IPS-NIHi7 (cell line): ENCODE data around the gene CPNE7.
"Not testable (repeated sequence)": the region's sequence is repeated elsewhere in the genome, so short reads cannot be mapped to it uniquely, and the experiment has no call there.

Experiments
- DNase-seq: peaks from one replicate; pipeline ENCODE4 v3.0.0; 2012; ENCODE audit warnings: mixed read lengths; ENCODE audit errors: extremely low spot score

Gene CPNE7

GRCh38 chr16:89565506-89566372 lies 9.8 kb upstream of the CPNE7 start:
- DNase-seq = peak; percentile 68

- no peak for DNase-seq
Measured at GRCh38 chr16:89567656-89568594, 7.6 kb upstream of the CPNE7 start.

- no peak for DNase-seq
Measured at GRCh38 chr16:89569506-89570341, 5.8 kb upstream of the CPNE7 start.

DNA sequence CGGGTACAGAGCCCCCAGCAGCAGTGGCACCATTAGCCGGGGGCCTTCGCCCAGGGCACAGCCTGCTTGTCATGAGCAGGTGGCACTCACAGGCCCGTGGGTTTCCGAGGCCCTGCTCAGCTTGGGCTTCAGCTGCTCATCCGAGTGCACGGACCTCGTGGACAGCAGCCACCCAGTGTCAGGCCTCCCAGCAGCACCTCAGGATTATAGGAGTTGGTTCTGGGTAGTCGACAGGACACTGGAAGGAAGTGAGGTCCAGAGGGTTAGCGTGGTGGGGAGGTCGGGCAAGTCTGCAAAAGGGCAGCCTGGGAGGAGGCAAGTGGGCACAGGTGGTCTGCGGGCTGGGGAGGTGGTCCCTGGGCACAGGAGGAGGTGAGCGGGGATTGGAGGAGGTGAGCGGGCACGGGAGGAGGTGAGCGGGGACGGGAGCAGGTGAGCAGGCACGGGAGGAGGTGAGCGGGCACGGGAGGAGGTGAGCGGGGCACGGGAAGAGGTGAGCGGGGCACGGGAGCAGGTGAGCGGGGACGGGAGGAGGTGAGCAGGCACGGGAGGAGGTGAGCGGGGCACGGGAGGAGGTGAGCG lies 5.1 kb upstream of the CPNE7 start:
- no peak for DNase-seq

DNA sequence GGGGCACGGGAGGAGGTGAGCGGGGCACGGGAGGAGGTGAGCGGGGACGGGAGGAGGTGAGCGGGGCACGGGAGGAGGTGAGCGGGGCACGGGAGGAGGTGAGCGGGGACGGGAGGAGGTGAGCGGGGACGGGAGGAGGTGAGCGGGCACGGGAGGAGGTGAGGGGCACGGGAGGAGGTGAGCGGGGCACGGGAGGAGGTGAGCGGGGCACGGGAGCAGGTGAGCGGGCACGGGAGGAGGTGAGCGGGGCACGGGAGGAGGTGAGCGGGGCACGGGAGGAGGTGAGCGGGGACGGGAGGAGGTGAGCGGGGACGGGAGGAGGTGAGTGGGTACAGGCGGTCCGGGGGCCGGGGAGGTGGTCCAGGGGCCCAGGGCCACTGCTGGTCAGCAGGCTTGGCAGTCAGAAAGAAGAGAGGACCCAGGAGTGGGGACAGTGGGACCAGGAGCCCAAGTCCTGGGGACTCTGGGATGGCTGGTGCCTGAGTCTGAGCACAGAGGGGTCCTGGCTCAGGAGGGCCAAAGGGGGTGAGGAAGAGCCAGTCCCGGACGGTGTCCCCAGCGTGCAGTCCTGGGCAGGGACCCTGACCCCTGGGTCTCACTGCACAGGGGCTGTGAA lies 4.5 kb upstream of the CPNE7 start:
- not testable (repeated sequence) for DNase-seq

GRCh38 chr16:89571636-89572035 lies 3.9 kb upstream of the CPNE7 start:
- no peak for DNase-seq

GRCh38 chr16:89572073-89572484 lies 3.5 kb upstream of the CPNE7 start:
- no peak for DNase-seq

DNA sequence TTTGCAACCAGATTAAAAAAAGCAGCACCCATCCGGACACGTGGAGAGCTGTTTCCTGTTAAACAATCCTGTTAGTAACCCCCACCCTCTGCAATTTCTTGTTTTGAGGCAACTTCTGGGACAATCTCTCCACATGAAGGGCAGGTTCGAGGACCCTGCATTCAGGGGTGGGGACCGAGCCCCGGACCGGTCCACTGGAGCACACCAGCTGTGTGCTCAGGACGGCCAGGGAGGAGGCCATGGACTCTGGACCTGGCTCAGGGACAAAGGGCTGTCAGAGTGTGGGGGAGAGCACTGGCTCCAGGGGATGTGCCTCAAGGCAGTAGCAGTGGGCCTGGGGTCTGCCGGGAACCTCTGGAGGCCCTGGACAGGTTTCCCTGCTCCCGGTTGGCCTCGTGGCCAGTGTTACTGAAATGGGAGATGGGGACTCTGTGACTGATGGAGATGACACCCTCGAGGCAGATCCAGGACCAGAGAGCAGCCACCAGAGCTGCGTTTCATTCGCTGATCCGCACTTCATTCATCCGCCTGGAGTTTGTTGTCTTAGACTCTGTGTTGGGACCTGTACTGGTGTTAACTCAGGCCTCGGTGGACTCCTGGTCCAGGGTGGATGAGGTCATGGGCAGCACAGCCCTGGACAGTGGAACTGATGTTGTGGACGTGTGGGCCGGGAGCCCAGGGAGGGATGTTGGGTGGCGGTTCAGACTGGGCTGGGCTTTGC lies 2.9 kb upstream of the CPNE7 start:
- no peak for DNase-seq

DNA sequence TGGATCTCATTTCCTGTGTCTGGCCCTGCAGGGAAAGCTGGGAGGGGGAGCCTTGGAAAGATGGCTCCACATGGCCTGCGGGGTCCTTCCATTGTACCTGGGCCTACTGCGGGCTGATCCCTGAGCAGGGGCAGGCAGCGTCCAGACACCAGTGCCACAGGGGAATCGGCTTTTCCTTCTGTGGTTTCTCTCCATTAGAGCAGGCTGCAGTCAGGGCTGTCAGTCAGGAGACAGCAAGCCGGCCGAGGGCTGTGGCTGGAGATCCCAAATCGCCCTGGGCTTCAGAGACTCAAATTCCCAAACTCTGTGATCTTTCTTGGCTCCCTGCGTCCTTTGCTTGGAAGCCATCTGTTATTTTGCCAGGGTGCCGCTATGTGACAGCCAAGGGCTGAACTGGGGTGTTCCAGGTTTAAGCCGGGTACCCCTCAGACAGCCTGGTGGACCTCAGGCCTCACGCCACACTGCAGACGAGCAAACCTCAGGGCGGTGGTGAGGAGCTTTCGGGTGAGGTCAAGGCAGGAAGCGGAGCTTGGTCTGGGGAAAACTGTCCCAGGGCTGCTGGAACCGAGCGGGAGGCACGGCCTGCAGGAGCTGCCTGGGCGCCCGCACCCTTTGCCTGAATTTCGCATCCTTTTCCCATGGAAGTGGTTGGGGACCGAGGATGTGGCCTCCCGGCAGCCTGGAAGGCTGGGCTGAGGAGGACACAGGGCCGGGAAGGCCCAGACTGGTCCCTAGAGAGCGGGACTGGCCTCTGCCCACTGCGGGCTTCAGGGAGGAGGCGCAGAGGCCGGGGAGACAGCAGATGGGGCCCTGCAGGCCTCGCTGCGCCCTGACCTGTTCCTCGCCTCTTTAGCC lies 1.5 kb upstream of the CPNE7 start:
- DNase-seq = no peak

- DNase-seq = peak; percentile 95
Measured at GRCh38 chr16:89574681-89575246, 794 bp upstream of the CPNE7 start.

- no peak for DNase-seq
Measured at GRCh38 chr16:89576153-89577054, 846 bp downstream of the CPNE7 start.

DNA sequence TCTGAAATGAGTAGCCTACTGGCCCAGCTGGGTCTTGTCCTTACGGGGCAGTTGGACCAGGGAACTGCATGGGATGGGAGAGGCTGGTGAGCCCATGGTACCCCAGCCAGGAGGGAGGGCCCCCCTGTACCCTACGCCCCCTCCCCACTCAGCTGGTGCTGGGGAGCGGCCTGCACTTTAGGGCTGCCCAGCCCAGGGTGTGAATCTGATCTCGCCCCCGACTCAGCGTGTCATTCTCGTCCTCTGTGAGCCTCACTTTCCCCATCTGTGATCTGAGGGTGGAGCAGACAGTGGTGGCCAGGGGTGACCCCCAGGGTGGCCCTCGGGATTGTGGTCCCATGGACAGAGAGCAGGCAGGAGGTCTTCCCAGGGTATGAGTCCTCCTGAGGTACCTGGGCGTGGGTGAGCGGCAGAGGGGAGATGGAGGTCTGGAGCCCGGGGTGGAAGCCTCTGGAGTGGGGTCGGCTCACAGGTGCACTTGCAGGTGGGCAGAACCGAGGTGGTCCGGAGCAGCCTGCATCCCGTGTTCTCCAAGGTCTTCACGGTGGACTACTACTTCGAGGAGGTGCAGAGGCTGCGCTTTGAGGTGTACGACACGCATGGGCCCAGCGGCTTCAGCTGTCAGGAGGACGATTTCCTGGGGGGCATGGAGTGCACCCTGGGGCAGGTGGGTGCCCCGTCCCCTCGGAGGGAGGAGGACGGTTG lies 1.6 kb downstream of the CPNE7 start:
- DNase-seq = no peak

GRCh38 chr16:89579351-89579750 lies 3.8 kb downstream of the CPNE7 start:
- no peak for DNase-seq

GRCh38 chr16:89581045-89581695 lies 5.6 kb downstream of the CPNE7 start:
- no peak for DNase-seq

- no peak for DNase-seq
Measured at GRCh38 chr16:89581861-89582563, 6.5 kb downstream of the CPNE7 start.

DNA sequence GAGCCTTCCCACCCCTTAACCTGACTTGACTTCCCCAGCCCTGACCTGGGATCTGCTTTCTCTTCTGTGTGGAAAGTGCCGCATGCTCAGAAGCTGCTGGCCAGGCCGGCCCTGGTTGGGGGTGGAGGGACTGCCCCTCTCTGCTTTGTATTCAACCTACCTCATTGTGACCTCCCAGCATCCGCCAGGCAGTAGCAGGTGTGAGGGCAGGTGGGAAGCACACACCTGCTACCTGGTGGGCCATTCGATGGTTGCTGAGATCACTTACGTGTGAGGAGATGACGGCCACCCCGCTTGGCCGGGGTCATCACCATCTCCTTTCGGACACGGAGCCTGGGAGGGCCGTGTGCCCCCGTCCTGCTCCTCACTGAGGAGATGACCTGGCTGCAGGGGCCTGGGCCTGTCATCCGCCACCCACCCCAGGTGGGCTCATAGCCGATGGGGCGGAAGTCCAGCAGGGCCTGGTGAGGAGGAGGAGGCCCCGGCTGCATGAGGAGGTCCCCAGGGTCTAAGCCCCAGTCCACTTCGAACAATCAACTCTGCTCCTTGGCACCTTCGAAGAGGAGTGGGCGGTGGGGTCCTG lies 7.1 kb downstream of the CPNE7 start:
- DNase-seq = no peak
